NT2/D1 (cell line): Measurements from ENCODE around the gene PCDHGA9.

Experiments
- SUZ12 ChIP-seq: IDR thresholded peaks from 2 replicates; pipeline ENCODE4 v1.6.1; 2011; ENCODE audit not compliant: insufficient read length, insufficient read depth; ENCODE audit errors: extremely low read depth
- YY1 ChIP-seq: IDR thresholded peaks from 2 replicates; pipeline ENCODE4 v1.6.1; 2011; ENCODE audit not compliant: insufficient read length, insufficient read depth
- ZNF274 ChIP-seq: IDR thresholded peaks from 2 replicates; pipeline ENCODE4 v1.6.1; 2011; ENCODE audit warnings: mild to moderate bottlenecking, low read depth, low read length

DNA sequence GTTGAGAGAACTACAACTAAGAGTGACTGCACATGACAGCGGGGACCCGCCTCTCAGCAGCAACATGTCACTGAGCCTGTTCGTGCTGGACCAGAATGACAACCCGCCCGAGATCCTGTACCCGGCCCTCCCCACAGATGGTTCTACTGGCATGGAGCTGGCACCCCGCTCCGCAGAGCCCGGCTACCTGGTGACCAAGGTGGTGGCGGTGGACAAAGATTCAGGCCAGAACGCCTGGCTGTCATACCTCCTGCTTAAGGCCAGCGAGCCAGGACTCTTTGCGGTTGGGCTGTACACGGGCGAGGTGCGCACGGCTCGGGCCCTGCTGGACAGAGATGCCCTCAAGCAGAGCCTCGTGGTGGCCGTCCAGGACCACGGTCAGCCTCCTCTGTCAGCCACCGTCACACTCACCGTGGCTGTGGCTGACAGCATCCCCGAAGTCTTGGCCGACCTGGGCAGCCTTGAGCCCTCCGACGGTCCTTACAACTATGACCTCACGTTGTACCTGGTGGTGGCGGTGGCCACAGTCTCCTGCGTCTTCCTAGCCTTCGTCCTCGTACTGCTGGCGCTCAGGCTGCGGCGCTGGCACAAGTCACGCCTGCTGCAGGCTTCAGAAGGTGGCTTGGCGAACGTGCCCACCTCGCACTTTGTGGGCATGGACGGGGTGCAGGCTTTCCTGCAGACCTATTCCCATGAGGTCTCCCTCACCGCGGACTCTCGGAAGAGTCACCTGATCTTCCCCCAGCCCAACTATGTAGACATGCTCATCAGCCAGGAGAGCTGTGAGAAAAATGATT, 17.9 kb upstream of the PCDHGA9 start:
- TF ChIP-seq SUZ12 (no peak), YY1 (no peak), ZNF274 (no peak)
